SK-N-SH (cell line): Measurements from ENCODE around the gene NPAS1. TPM values are rescaled to one million over a fixed set of nuclear protein-coding genes. Genes with fewer than 3 reads are reported as not detected.

ENCODE experiments used
- CTCF ChIA-PET: fragments of 300-600, 350-600 bp; formaldehyde crosslinking; extraction: SDS; loops from one replicate; lab custom pipeline; 2021; lab: Yijun Ruan, JAX
- POLR2A ChIA-PET: fragments of 350-600 bp; sonication (Branson Sonifier 250); formaldehyde crosslinking; extraction: SDS; loops from one replicate; lab custom pipeline; 2020; ENCODE audit warnings: antibody characterized with exemption, inconsistent platforms; lab: Yijun Ruan, JAX
- DNase-seq: peaks from one replicate; pipeline ENCODE4 v3.0.0; 2012
- H2AFZ ChIP-seq: fragments of 200-600 bp; sonication (generic); 2 replicates; pipeline ENCODE4 v1.8.1; 2016; ENCODE audit warnings: antibody characterized with exemption, mild to moderate bottlenecking, low read depth
- H3F3A ChIP-seq: fragments of 200-600 bp; sonication (generic); replicated peaks from 2 replicates; pipeline ENCODE3; 2016; ENCODE audit warnings: antibody characterized with exemption, mild to moderate bottlenecking; ENCODE audit not compliant: insufficient read depth
- H3K27ac ChIP-seq, 2 experiments: fragments of 200-500 bp in 1 of 2; fragments of 200-600 bp in 1 of 2; sonication (Bioruptor generic) in 1 of 2; sonication (generic), shearing (Covaris generic) in 1 of 2; 2 replicates each; pipeline versions ENCODE4 v1.5.1 to v1.6.1; 2014 to 2016; ENCODE audit warnings: low read depth in 2 of 2, inconsistent platforms in 1 of 2, low read length in 1 of 2, mild to moderate bottlenecking in 1 of 2, mixed read lengths in 1 of 2
- H3K27me3 ChIP-seq: fragments of 200-600 bp; sonication (generic), shearing (Covaris generic); 2 replicates; pipeline ENCODE4 v1.6.1; 2016; ENCODE audit warnings: mixed run types; ENCODE audit not compliant: insufficient read depth
- H3K36me3 ChIP-seq, 2 experiments: fragments of 200-500 bp in 1 of 2; fragments of 200-600 bp in 1 of 2; sonication (Bioruptor generic) in 1 of 2; sonication (generic) in 1 of 2; replicated peaks in 1 of 2; 2 replicates each; pipeline versions ENCODE3 to v1.5.1; 2014 to 2016; ENCODE audit warnings: low read length in 1 of 2, mild to moderate bottlenecking in 1 of 2; ENCODE audit not compliant: insufficient read depth in 2 of 2, control insufficient read depth in 1 of 2
- H3K4me1 ChIP-seq, 2 experiments: fragments of 200-500 bp in 1 of 2; fragments of 200-600 bp in 1 of 2; sonication (Bioruptor generic) in 1 of 2; sonication (generic), shearing (Covaris generic) in 1 of 2; 2 replicates each; pipeline versions ENCODE4 v1.5.1 to v1.6.1; 2014 to 2016; ENCODE audit warnings: low read depth in 1 of 2, low read length in 1 of 2, mixed run types in 1 of 2; ENCODE audit not compliant: insufficient read depth in 2 of 2, control insufficient read depth in 1 of 2
- H3K4me2 ChIP-seq: fragments of 200-600 bp; sonication (generic), shearing (Covaris generic); 2 replicates; pipeline ENCODE4 v1.6.1; 2017; ENCODE audit warnings: mixed run types
- H3K4me3 ChIP-seq, 2 experiments: fragments of 200-500 bp in 1 of 2; fragments of 200-600 bp in 1 of 2; sonication (Bioruptor generic) in 1 of 2; sonication (generic), shearing (Covaris generic) in 1 of 2; 2 replicates each; pipeline versions ENCODE4 v1.5.1 to v1.8.1; 2014 to 2016; ENCODE audit warnings: low read depth in 2 of 2, inconsistent platforms in 1 of 2, low read length in 1 of 2, mild to moderate bottlenecking in 1 of 2, mixed read lengths in 1 of 2, moderate library complexity in 1 of 2
- H3K79me2 ChIP-seq: fragments of 200-600 bp; sonication (generic); 2 replicates; pipeline ENCODE4 v1.8.1; 2017; ENCODE audit warnings: mild to moderate bottlenecking; ENCODE audit not compliant: insufficient read depth
- H3K9ac ChIP-seq: fragments of 200-600 bp; sonication (generic); 2 replicates; pipeline ENCODE4 v1.6.1; 2017; ENCODE audit warnings: mixed run types
- H3K9me2 ChIP-seq: fragments of 200-600 bp; sonication (generic); 2 replicates; pipeline ENCODE4 v1.6.1; 2017; ENCODE audit warnings: mixed run types
- H3K9me3 ChIP-seq: fragments of 200-600 bp; sonication (generic); 2 replicates; pipeline ENCODE4 v1.6.1; 2017; ENCODE audit warnings: mixed run types, mild to moderate bottlenecking, moderate library complexity
- H4K20me1 ChIP-seq: fragments of 200-600 bp; sonication (generic); 2 replicates; pipeline ENCODE4 v1.6.1; 2017; ENCODE audit warnings: mild to moderate bottlenecking, mixed run types; ENCODE audit not compliant: insufficient read depth
- CTCF ChIP-seq: fragments of 200-600 bp; sonication (generic); IDR thresholded peaks from 2 replicates; pipeline ENCODE4 v1.6.1; 2017; ENCODE audit warnings: antibody characterized with exemption, mild to moderate bottlenecking, moderate library complexity
- ELF1 ChIP-seq: IDR thresholded peaks from 2 replicates; pipeline ENCODE4 v1.4.0; 2012
- EP300 ChIP-seq, 2 experiments: IDR thresholded peaks; 2 replicates each; pipeline versions ENCODE4 v1.4.0 to v1.6.1; 2012; ENCODE audit warnings: borderline replicate concordance in 1 of 2, low read depth in 1 of 2, low read length in 1 of 2
- FOSL2 ChIP-seq: IDR thresholded peaks from 2 replicates; pipeline ENCODE4 v1.4.0; 2012; ENCODE audit warnings: low read depth, mild to moderate bottlenecking, moderate library complexity, borderline replicate concordance
- IRF3 ChIP-seq: fragments of 150-350 bp; IDR thresholded peaks from 2 replicates; pipeline ENCODE4 v1.6.1; 2016; ENCODE audit warnings: mild to moderate bottlenecking, low read depth, low read length
- MXI1 ChIP-seq: IDR thresholded peaks from 2 replicates; pipeline ENCODE4 v1.6.1; 2012; ENCODE audit warnings: mild to moderate bottlenecking, low read depth, low read length, improper control_type of control experiment
- NFIC ChIP-seq: IDR thresholded peaks from 2 replicates; pipeline ENCODE4 v1.4.0; 2012; ENCODE audit warnings: borderline replicate concordance
- PBX3 ChIP-seq: IDR thresholded peaks from 2 replicates; pipeline ENCODE4; 2012
- POLR2AphosphoS5 ChIP-seq: IDR thresholded peaks from 2 replicates; pipeline ENCODE4 v1.6.1; 2012; ENCODE audit warnings: low read depth, low read length
- RFX5 ChIP-seq: IDR thresholded peaks from 2 replicates; pipeline ENCODE4 v1.6.1; 2012; ENCODE audit warnings: mild to moderate bottlenecking, improper control_type of control experiment, low read length
- RXRA ChIP-seq: IDR thresholded peaks from 2 replicates; pipeline ENCODE4 v1.4.0; 2012; ENCODE audit warnings: low read depth, mild to moderate bottlenecking, borderline replicate concordance
- SMC3 ChIP-seq: IDR thresholded peaks from 2 replicates; pipeline ENCODE4 v1.6.1; 2012; ENCODE audit warnings: low read depth, low read length, improper control_type of control experiment
- WGBS: methylation state at CpG from one replicate; pipeline ENCODE4 v1.1.6; 2017; ENCODE audit warnings: low lambda C conversion rate; 5-methylcytosine and 5-hydroxymethylcytosine counted together
- polyA plus RNA-seq, 3 experiments: library from polyadenylated mRNA; depleted of rRNA; stranded (reverse); fragments of >200 nt; gene quantifications; 2 replicates each; pipeline ENCODE4 v1.2.3, GENCODE V29; 2012
- TF ChIP-seq, protein P1 (sequence below): IDR thresholded peaks from 2 replicates; pipeline ENCODE4 v1.4.0; 2012; ENCODE audit warnings: low read depth, borderline replicate concordance

The NPAS1 gene
- polyA plus RNA-seq, 1 of the 3 experiments (the other 2 are of a cell fraction) = 1.1 TPM

DNA sequence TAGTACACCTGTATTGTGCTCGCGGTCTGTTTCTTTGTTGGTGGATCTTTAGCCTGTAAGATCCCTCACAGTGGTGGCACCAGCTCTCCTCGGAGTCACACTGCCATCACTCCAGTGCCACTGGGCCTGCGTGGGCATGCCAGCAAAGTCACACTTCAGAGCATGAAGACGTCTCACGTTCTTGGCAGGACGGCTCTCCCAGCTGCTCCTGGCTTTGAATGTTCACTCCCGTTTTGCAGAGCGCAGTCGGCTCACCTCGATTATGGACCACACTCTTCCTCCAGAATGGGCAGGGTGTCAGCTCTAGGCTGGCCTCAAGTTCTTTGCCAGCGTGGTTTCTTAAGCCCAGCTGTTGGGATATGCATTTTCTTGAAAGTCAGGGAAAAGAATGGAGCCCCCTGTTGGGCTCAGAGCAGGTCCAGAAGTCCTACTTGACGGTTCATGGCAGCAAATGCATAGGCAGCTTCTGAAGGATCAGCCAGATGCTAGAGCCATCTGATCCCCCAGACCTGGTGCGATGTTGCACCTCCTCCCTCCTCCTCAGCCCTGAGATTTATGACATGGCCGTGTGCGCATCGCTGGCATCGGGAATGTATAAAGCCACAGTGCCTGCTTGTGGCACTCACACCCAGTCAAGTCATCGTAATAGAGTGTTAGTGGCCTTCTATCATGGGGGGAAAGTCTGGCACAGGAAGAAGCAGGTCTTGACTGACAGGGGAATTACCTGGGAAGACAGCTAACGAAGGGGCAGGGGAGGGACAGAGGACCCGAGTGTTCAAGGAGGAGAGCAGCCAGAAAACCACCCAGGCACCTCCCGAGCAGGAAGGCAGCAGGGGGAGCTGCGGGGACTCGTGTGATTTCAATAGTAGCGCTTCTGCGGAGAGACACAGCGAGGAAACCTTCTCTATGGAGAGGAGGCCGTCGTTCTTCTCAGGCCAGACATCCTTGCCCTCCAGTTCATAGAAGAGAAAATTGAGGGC is 40.2 kb upstream of the NPAS1 start:
- Histone ChIP-seq H3K9ac (no peak overlapping the region), H2AFZ (no peak overlapping the region), H3K4me2 (no peak overlapping the region), H3K79me2 (peaks cover 58% of the 10 kb centered on the region), H3K27ac (no peak overlapping the region), H3K4me3 (no peak overlapping the region), H3F3A (peaks cover 56% of the 10 kb centered on the region), H3K9me2 (no peaks in the 10 kb centered on the region), H3K36me3 (peaks cover 2 to 9% of the 10 kb centered on the region in 2 experiments), H3K9me3 (no peaks in the 10 kb centered on the region)
- ChIA-PET CTCF (interaction anchor here (1.4 kb wide), 1 partner anchor 12 kb away, joined by 8 read pairs; no protein-coding TSS in a partner anchor), POLR2A (no interaction called here)
- WGBS = 97% methylated on average over 27 of the region's 29 CpGs
- TF ChIP-seq ELF1 (no peak), SMC3 (no peak), POLR2AphosphoS5 (no peak), RFX5 (no peak), FOSL2 (no peak), PBX3 (no peak), RXRA (no peak), IRF3 (no peak), MXI1 (no peak), NFIC (no peak), EP300 (IDR thresholded peaks at IDR 0.05; ENCODE audit: borderline replicate concordance in 1 of 2, low read depth in 1 of 2, low read length in 1 of 2) (no peak), CTCF (no peak)
- TF ChIP-seq, protein P1, sequence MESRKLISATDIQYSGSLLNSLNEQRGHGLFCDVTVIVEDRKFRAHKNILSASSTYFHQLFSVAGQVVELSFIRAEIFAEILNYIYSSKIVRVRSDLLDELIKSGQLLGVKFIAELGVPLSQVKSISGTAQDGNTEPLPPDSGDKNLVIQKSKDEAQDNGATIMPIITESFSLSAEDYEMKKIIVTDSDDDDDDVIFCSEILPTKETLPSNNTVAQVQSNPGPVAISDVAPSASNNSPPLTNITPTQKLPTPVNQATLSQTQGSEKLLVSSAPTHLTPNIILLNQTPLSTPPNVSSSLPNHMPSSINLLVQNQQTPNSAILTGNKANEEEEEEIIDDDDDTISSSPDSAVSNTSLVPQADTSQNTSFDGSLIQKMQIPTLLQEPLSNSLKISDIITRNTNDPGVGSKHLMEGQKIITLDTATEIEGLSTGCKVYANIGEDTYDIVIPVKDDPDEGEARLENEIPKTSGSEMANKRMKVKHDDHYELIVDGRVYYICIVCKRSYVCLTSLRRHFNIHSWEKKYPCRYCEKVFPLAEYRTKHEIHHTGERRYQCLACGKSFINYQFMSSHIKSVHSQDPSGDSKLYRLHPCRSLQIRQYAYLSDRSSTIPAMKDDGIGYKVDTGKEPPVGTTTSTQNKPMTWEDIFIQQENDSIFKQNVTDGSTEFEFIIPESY = no peak
- TF ChIP-seq, all 33 proteins: peak for 0
- no peak for DNase-seq
- H3K4me1 ChIP-seq = peaks cover 34 to 61% of the 10 kb centered on the region in 2 experiments
- H3K27me3 ChIP-seq = no peaks in the 10 kb centered on the region
- peaks cover 11% of the 10 kb centered on the region; the same call in 1 of the 2 replicates for H4K20me1 ChIP-seq
